Uterus (tissue), 4 donors: ENCODE data around the gene ATCAY. TPM values are rescaled to one million over a fixed set of nuclear protein-coding genes. Genes with fewer than 3 reads are reported as not detected.

Source experiments
- DNase-seq, 2 donors: peaks; one replicate each; pipeline ENCODE4 v3.0.0-alpha.2; 2019 to 2020
- H3K27ac ChIP-seq, 2 donors: fragments of 200-600 bp; sonication (generic); 1 replicate in 1 of 2; 2 replicates in 1 of 2; pipeline ENCODE4 v1.5.1; 2016 to 2018
- H3K27me3 ChIP-seq, 2 donors: fragments of 200-600 bp; sonication (generic); one replicate each; pipeline ENCODE4 v1.5.1; 2018 to 2019; ENCODE audit warnings: control low read depth in 1 of 2
- H3K36me3 ChIP-seq, 2 donors: fragments of 200-600 bp; sonication (generic); one replicate each; pipeline ENCODE4 v1.5.1; 2019; ENCODE audit warnings: control low read depth in 1 of 2
- H3K4me1 ChIP-seq, 2 donors: fragments of 200-600 bp; sonication (generic); one replicate each; pipeline ENCODE4 v1.5.1; 2018 to 2019; ENCODE audit warnings: control low read depth in 1 of 2
- H3K4me3 ChIP-seq, 2 donors: fragments of 200-600 bp; sonication (generic); 1 replicate in 1 of 2; 2 replicates in 1 of 2; pipeline ENCODE4 v1.5.1; 2018 to 2019; ENCODE audit warnings: mild to moderate bottlenecking in 1 of 2
- H3K9me3 ChIP-seq, 2 donors: fragments of 200-600 bp; sonication (generic); one replicate each; pipeline ENCODE4 v1.5.1; 2019; ENCODE audit warnings: control low read depth in 1 of 2
- CTCF ChIP-seq, 4 experiments: fragments of 200-600 bp in 2 of 4; fragments of 450-650 bp in 2 of 4; sonication (generic) in 2 of 4; IDR thresholded peaks; one replicate each; pipeline ENCODE4 v1.5.1; 2016 to 2019; ENCODE audit warnings: antibody characterized with exemption in 4 of 4, mild to moderate bottlenecking in 2 of 4, moderate library complexity in 1 of 4
- POLR2A ChIP-seq, 2 donors: fragments of 450-650 bp; IDR thresholded peaks; one replicate each; pipeline ENCODE4 v1.6.1; 2016; ENCODE audit warnings: antibody characterized with exemption in 2 of 2, mild to moderate bottlenecking in 1 of 2, moderate library complexity in 1 of 2
- intact Hi-C: fragments of 100-400 bp; cut with DNase I; formaldehyde crosslinking; loops from one replicate; pipeline ENCODE4 v1.15.1; 2023; ENCODE audit warnings: low total_unique reads
- total RNA-seq, 4 donors: library from RNA; depleted of rRNA in 3 of 4; stranded (reverse); fragments of >200 nt in 3 of 4; gene quantifications; one replicate each; pipeline versions ENCODE4 v1.1.0 to v1.2.4, GENCODE V29; 2014 to 2023
- donor health status: DM: yes; HTN: yes; CAD: no.

Gene ATCAY
- total RNA-seq, 4 donors from 2014 or later, result 0.97 TPM; not detected in 3

DNA sequence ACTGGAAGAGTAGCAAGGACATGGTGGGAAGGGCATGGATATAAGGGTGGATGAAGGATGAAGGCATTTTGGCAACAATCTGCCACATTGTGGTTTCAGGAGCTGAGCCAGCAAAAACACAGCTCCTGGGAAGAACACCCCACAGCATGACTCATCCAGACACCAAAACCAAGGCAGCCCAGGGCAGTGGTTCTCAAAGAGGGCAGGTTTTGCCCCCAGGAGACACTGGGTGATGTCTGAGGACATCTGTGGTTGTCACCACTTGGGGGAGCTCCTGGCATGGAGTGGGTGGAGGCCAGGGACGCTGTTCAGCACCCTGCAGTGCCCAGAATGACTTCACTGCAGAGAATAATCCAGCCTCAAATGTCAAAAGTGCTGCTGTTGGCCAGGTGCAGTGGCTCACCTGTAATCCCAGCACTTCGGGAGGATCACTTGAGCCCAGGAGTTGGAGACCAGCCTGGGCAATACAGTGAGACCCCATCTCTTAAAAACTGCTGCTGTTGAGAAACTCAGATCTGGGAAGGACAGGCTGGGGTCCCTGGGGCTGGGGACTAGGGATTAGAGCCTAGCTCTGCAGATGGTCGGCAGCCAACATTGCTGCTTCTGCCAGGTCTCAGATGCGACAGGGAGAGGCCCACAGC, 27.8 kb upstream of the ATCAY start:
- H3K9me3 ChIP-seq, result peaks cover 0 to 10% of the 10 kb centered on the region in 2 donors
- TF ChIP-seq POLR2A (IDR thresholded peaks at IDR 0.05) (no peak), CTCF (IDR thresholded peaks at IDR 0.05) (no peak)
- H3K27ac ChIP-seq, result no peak overlapping the region
- no peak for DNase-seq
- H3K4me1 ChIP-seq, result no peaks in the 10 kb centered on the region
- no peaks in the 10 kb centered on the region for H3K36me3 ChIP-seq
- no peaks in the 10 kb centered on the region for H3K27me3 ChIP-seq
- H3K4me3 ChIP-seq, result no peak overlapping the region
- intact Hi-C loops, result no loop called here

DNA sequence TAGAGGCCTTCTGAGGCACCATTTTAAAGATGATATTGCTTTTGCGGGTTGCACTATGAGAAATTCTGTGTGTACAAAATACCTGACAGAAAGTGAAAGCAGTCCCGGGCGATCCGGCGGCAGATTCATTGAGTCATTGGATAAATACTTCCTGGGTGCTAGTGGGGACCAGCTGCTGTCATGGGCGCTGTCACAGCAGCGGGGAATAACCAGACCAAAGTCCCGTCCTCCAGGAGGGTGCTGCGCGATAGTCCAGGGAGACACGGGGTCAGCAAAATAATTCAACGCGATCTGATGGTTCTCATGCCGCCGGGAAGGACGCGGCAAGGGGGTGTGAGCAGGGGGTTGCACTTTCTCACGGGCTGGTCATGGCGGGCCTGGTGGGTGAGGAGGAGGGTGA, 25.2 kb upstream of the ATCAY start:
- Histone ChIP-seq H3K9me3 (peaks cover 0 to 10% of the 10 kb centered on the region in 2 donors), H3K27ac (no peak overlapping the region), H3K4me3 (no peak overlapping the region), H3K27me3 (no peaks in the 10 kb centered on the region), H3K36me3 (no peaks in the 10 kb centered on the region), H3K4me1 (no peaks in the 10 kb centered on the region)
- intact Hi-C loops, result no loop called here
- no peak for DNase-seq
- TF ChIP-seq POLR2A (IDR thresholded peaks at IDR 0.05) (no peak), CTCF (IDR thresholded peaks at IDR 0.05) (no peak)

- H3K36me3 ChIP-seq, result no peaks in the 10 kb centered on the region
- H3K27me3 ChIP-seq, result no peaks in the 10 kb centered on the region
- intact Hi-C loops, result no loop called here
- H3K27ac ChIP-seq, result no peak overlapping the region
- H3K9me3 ChIP-seq, result no peaks in the 10 kb centered on the region
- TF ChIP-seq POLR2A (IDR thresholded peaks at IDR 0.05), result no peak
- no peak for TF ChIP-seq CTCF (IDR thresholded peaks at IDR 0.05)
- H3K4me1 ChIP-seq, result no peaks in the 10 kb centered on the region
- no peak overlapping the region for H3K4me3 ChIP-seq
- no peak for DNase-seq
Observed at GRCh38 chr19:3857449-3858003, 23.0 kb upstream of the ATCAY start.

- Histone ChIP-seq H3K27me3 (no peaks in the 10 kb centered on the region), H3K4me3 (no peak overlapping the region), H3K9me3 (no peaks in the 10 kb centered on the region), H3K4me1 (no peaks in the 10 kb centered on the region), H3K27ac (no peak overlapping the region), H3K36me3 (no peaks in the 10 kb centered on the region)
- intact Hi-C loops, result no loop called here
- TF ChIP-seq CTCF (IDR thresholded peaks at IDR 0.05), result no peak
- TF ChIP-seq POLR2A (IDR thresholded peaks at IDR 0.05), result no peak
- no peak for DNase-seq
Observed at GRCh38 chr19:3860499-3860898, 20.0 kb upstream of the ATCAY start.

DNA sequence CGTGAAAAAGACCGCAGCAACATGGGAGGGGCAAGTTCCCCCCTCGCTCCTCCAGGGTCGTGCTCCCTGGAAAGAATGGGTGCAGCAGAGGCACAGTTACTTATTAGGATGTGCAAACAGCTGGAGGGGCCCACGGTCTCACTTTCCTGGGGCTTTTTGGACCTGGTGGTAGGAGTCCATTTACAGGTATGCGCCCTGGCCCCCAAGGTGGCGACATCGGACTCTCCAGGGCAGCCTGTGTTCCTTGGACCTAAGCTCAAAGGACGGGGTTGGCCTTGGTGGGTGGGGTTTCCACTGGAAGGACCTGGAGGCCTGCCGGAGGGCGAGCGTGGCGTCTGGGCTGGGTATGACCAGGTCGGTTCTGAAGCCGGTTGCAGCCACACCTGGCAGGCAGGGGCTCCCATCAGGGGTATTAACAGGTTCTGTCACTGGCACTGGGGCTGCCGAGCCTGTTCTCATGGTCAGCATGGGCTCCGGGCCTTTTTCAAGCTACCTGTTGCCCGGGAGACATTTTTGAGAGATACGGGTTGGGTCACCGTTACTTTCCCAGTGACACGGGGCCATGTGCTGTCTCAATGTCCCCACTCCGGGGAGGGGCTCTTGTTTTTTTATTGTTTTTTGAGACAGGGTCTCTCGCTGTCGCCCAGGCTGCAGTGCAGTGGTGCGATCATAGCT, 17.5 kb upstream of the ATCAY start:
- H3K36me3 ChIP-seq, result no peaks in the 10 kb centered on the region
- no peaks in the 10 kb centered on the region for H3K9me3 ChIP-seq
- intact Hi-C loops, result no loop called here
- TF ChIP-seq POLR2A (IDR thresholded peaks at IDR 0.05) (no peak), CTCF (IDR thresholded peaks at IDR 0.05) (no peak)
- no peak overlapping the region for H3K27ac ChIP-seq
- DNase-seq, result no peak
- peaks cover 2 to 6% of the 10 kb centered on the region in 2 donors for H3K27me3 ChIP-seq
- H3K4me1 ChIP-seq, result no peaks in the 10 kb centered on the region
- no peak overlapping the region for H3K4me3 ChIP-seq
